H1 (cell line): ENCODE results near the gene SMAP2. TPM values are rescaled to one million over a fixed set of nuclear protein-coding genes. Genes with fewer than 3 reads are reported as not detected.

ENCODE experiments used
- CTCF ChIA-PET: fragments of 300-600 bp; sonication (Branson Sonifier 250); formaldehyde crosslinking; loops from one replicate; lab custom pipeline; 2021; ENCODE audit not compliant: partially characterized antibody; lab: Charles Lee
- POLR2A ChIA-PET: fragments of 300-600 bp; sonication (Branson Sonifier 250); formaldehyde crosslinking; loops from one replicate; lab custom pipeline; 2021; ENCODE audit warnings: inconsistent platforms; ENCODE audit not compliant: partially characterized antibody; lab: Charles Lee
- DNase-seq, 2 experiments: peaks; one replicate each; pipeline versions ENCODE4 v3.0.0 to v3.0.0-alpha.2; 2010 to 2022; ENCODE audit warnings: low spot score in 2 of 2, low read depth in 1 of 2, mixed read lengths in 1 of 2
- FAIRE-seq: peaks from 2 replicates; lab custom pipeline; 2011; peaks lifted over from hg19 to GRCh38; lab: Jason Lieb, UNC
- H2AFZ ChIP-seq: 2 replicates; pipeline ENCODE4 v1.8.1; 2012; ENCODE audit warnings: low read length, inconsistent platforms
- H2AK5ac ChIP-seq: 2 replicates; pipeline ENCODE4 v1.6.1; 2013; ENCODE audit warnings: low read depth, low read length
- H2BK120ac ChIP-seq: replicated peaks from 2 replicates; pipeline ENCODE3; 2013; ENCODE audit warnings: low read depth, low read length, inconsistent platforms
- H2BK12ac ChIP-seq: 2 replicates; pipeline ENCODE4 v1.6.1; 2013; ENCODE audit warnings: low read depth, low read length
- H2BK15ac ChIP-seq: 2 replicates; pipeline ENCODE4 v1.6.1; 2013; ENCODE audit warnings: low read length
- H2BK20ac ChIP-seq: 2 replicates; pipeline ENCODE4 v1.6.1; 2013; ENCODE audit warnings: low read length
- H2BK5ac ChIP-seq: 2 replicates; pipeline ENCODE4 v1.6.1; 2013; ENCODE audit warnings: low read depth, low read length
- H3K14ac ChIP-seq: 2 replicates; pipeline ENCODE4 v1.6.1; 2013; ENCODE audit warnings: inconsistent platforms; ENCODE audit not compliant: insufficient read length
- H3K18ac ChIP-seq: 2 replicates; pipeline ENCODE4 v1.6.1; 2013; ENCODE audit warnings: low read length; ENCODE audit errors: extremely low read depth
- H3K23ac ChIP-seq: 2 replicates; pipeline ENCODE4 v1.6.1; 2013; ENCODE audit warnings: inconsistent platforms; ENCODE audit not compliant: insufficient read length
- H3K23me2 ChIP-seq: 2 replicates; pipeline ENCODE4 v1.6.1; 2013; ENCODE audit warnings: low read depth, low read length
- H3K27ac ChIP-seq: 2 replicates; pipeline ENCODE4 v1.6.1; 2011; ENCODE audit warnings: low read depth, low read length, inconsistent platforms
- H3K27me3 ChIP-seq, 4 experiments: replicated peaks in 1 of 4; 1 replicate in 1 of 4; 2 replicates in 3 of 4; pipeline versions ENCODE4 v1.6.1 to v1.8.1; 2011 to 2013; ENCODE audit warnings: low read length in 3 of 4, mild to moderate bottlenecking in 3 of 4, inconsistent platforms in 2 of 4, mixed read lengths in 2 of 4, moderate library complexity in 1 of 4; ENCODE audit not compliant: control insufficient read depth in 3 of 4, insufficient read depth in 3 of 4; ENCODE audit errors: extremely low read depth in 1 of 4
- H3K36me3 ChIP-seq, 4 experiments: 2 replicates each; pipeline versions ENCODE4 v1.6.1 to v1.8.1; 2011 to 2013; ENCODE audit warnings: mild to moderate bottlenecking in 4 of 4, low read length in 3 of 4, moderate library complexity in 2 of 4, control low read depth in 1 of 4, inconsistent platforms in 1 of 4; ENCODE audit not compliant: insufficient read depth in 4 of 4, control insufficient read depth in 2 of 4
- H3K4ac ChIP-seq: replicated peaks from 2 replicates; pipeline ENCODE3; 2013; ENCODE audit warnings: low read length, low read depth, mixed read lengths, inconsistent platforms; ENCODE audit not compliant: insufficient read length
- H3K4me1 ChIP-seq, 4 experiments: replicated peaks in 1 of 4; 1 replicate in 1 of 4; 2 replicates in 3 of 4; pipeline versions ENCODE4 v1.6.1 to v1.8.1; 2011 to 2013; ENCODE audit warnings: low read length in 3 of 4, inconsistent platforms in 2 of 4, mixed read lengths in 1 of 4; ENCODE audit not compliant: insufficient read depth in 4 of 4, control insufficient read depth in 3 of 4
- H3K4me2 ChIP-seq, 2 experiments: 2 replicates each; pipeline versions ENCODE4 v1.6.1 to v1.8.1; 2011 to 2013; ENCODE audit warnings: low read depth in 2 of 2, low read length in 2 of 2, control low read depth in 1 of 2, inconsistent platforms in 1 of 2, mild to moderate bottlenecking in 1 of 2; ENCODE audit not compliant: insufficient read depth in 1 of 2
- H3K4me3 ChIP-seq, 4 experiments: fragments of 200-600, 300-600 bp in 1 of 4; sonication (generic), shearing (Covaris generic), sonication (Bioruptor Twin) in 1 of 4; 2 replicates each; pipeline versions ENCODE4 v1.5.1 to v1.8.1; 2011 to 2016; ENCODE audit warnings: low read length in 4 of 4, low read depth in 3 of 4, control low read depth in 2 of 4, inconsistent platforms in 2 of 4, mild to moderate bottlenecking in 2 of 4, mixed read lengths in 1 of 4, moderate library complexity in 1 of 4; ENCODE audit not compliant: insufficient read depth in 2 of 4; ENCODE audit errors: extremely low read depth in 1 of 4
- H3K56ac ChIP-seq: replicated peaks from 2 replicates; pipeline ENCODE3; 2013; ENCODE audit warnings: low read depth, mild to moderate bottlenecking, mixed read lengths, low read length, inconsistent platforms; ENCODE audit not compliant: insufficient read length
- H3K79me1 ChIP-seq: 2 replicates; pipeline ENCODE4 v1.6.1; 2013; ENCODE audit warnings: low read depth, low read length, control low read depth
- H3K79me2 ChIP-seq, 2 experiments: 2 replicates each; pipeline versions ENCODE4 v1.6.1 to v1.8.1; 2012 to 2013; ENCODE audit warnings: low read length in 2 of 2, mild to moderate bottlenecking in 2 of 2, inconsistent platforms in 1 of 2; ENCODE audit not compliant: insufficient read depth in 2 of 2, control insufficient read depth in 1 of 2
- H3K9ac ChIP-seq, 4 experiments: replicated peaks in 1 of 4; 1 replicate in 1 of 4; 2 replicates in 3 of 4; pipeline versions ENCODE4 v1.6.1 to v1.8.1; 2011 to 2013; ENCODE audit warnings: low read depth in 3 of 4, low read length in 3 of 4, control low read depth in 2 of 4, mild to moderate bottlenecking in 2 of 4, moderate library complexity in 2 of 4, inconsistent platforms in 1 of 4; ENCODE audit errors: extremely low read depth in 1 of 4
- H3K9me3 ChIP-seq, 2 experiments: 2 replicates each; pipeline versions ENCODE4 v1.6.1 to v1.8.1; 2012 to 2013; ENCODE audit warnings: mild to moderate bottlenecking in 2 of 2, moderate library complexity in 2 of 2, control low read depth in 1 of 2, inconsistent platforms in 1 of 2, low read depth in 1 of 2, low read length in 1 of 2, mixed read lengths in 1 of 2; ENCODE audit not compliant: insufficient read depth in 2 of 2
- H4K20me1 ChIP-seq, 2 experiments: replicated peaks in 1 of 2; 2 replicates each; pipeline versions ENCODE3 to v1.8.1; 2011 to 2013; ENCODE audit warnings: inconsistent platforms in 2 of 2, low read length in 2 of 2, mild to moderate bottlenecking in 1 of 2; ENCODE audit not compliant: insufficient read depth in 2 of 2, control insufficient read depth in 1 of 2
- H4K5ac ChIP-seq: 2 replicates; pipeline ENCODE4 v1.6.1; 2013; ENCODE audit warnings: low read length, low read depth, mixed read lengths, inconsistent platforms; ENCODE audit not compliant: insufficient read length
- H4K8ac ChIP-seq: 2 replicates; pipeline ENCODE4 v1.8.0; 2013; ENCODE audit warnings: mild to moderate bottlenecking, moderate library complexity, low read length, inconsistent platforms; ENCODE audit not compliant: insufficient read depth; ENCODE audit errors: extremely low read depth
- H4K91ac ChIP-seq: replicated peaks from 2 replicates; pipeline ENCODE3; 2013; ENCODE audit warnings: low read length, mixed read lengths, inconsistent platforms; ENCODE audit not compliant: insufficient read length
- BACH1 ChIP-seq: IDR thresholded peaks from 2 replicates; pipeline ENCODE4 v1.6.1; 2012; ENCODE audit warnings: low read length, improper control_type of control experiment
- CTBP2 ChIP-seq: IDR thresholded peaks from 2 replicates; pipeline ENCODE4 v1.7.0; 2011; ENCODE audit warnings: borderline replicate concordance, mild to moderate bottlenecking, moderate library complexity, mixed read lengths, low read length; ENCODE audit not compliant: insufficient read depth, insufficient read length
- HDAC2 ChIP-seq, 2 experiments: fragments of 300-600 bp in 1 of 2; sonication (generic) in 1 of 2; IDR thresholded peaks; 2 replicates each; pipeline ENCODE4 v1.6.1; 2011 to 2012; ENCODE audit warnings: low read depth in 2 of 2, low read length in 2 of 2, mild to moderate bottlenecking in 2 of 2, moderate library complexity in 2 of 2, borderline replicate concordance in 1 of 2, inconsistent platforms in 1 of 2
- KDM5A ChIP-seq: fragments of 200-600 bp; IDR thresholded peaks from 2 replicates; pipeline ENCODE4 v1.7.1; 2012; ENCODE audit warnings: mild to moderate bottlenecking, low read length, inconsistent platforms, mixed read lengths
- SAP30 ChIP-seq: fragments of 300-600 bp; sonication (generic); IDR thresholded peaks from 2 replicates; pipeline ENCODE4 v1.7.1; 2012; ENCODE audit warnings: low read length, moderate library complexity, mild to moderate bottlenecking, inconsistent platforms; ENCODE audit not compliant: insufficient read depth, insufficient replicate concordance
- USF2 ChIP-seq: IDR thresholded peaks from 2 replicates; pipeline ENCODE4 v1.6.1; 2011; ENCODE audit warnings: low read length, improper control_type of control experiment
- WGBS, 2 experiments: shearing (Covaris generic) in 1 of 2; methylation state at CpG; one replicate each; pipeline versions ENCODE4 v1.1.6 to v1.1.7; 2013 to 2015; ENCODE audit warnings: low lambda C conversion rate in 2 of 2, mixed read lengths in 2 of 2, inconsistent platforms in 1 of 2, low coverage in 1 of 2, missing lambda C conversion rate in 1 of 2; ENCODE audit not compliant: insufficient replicate concordance in 2 of 2, insufficient coverage in 1 of 2, insufficient read length in 1 of 2; ENCODE audit errors: extremely low coverage in 1 of 2, missing lambda C conversion rate in 1 of 2; 5-methylcytosine and 5-hydroxymethylcytosine counted together
- polyA plus RNA-seq, 7 experiments: library from polyadenylated mRNA; depleted of rRNA in 3 of 7; stranded (reverse) in 5 of 7; unstranded in 2 of 7; fragments of >200 nt in 5 of 7; fragments of 200-250 nt in 2 of 7; gene quantifications; 1 replicate in 5 of 7; 2 replicates in 1 of 7; 4 replicates in 1 of 7; pipeline versions ENCODE4 v1.2.1 to v1.2.3, GENCODE V29; 2011 to 2013; ENCODE audit warnings: missing spikeins in 2 of 7, mixed read lengths in 2 of 7
- total RNA-seq: library from RNA; stranded (reverse); fragmentation: NEBNext Ultra II Directional; extraction: Animal tissue kit (Norgen Biotek cat#: 25700); gene quantifications from 2 replicates; pipeline ENCODE4 v1.2.1, GENCODE V29; 2021
- TF ChIP-seq, protein P1 (sequence below), 3 experiments: IDR thresholded peaks; 1 replicate in 2 of 3; 2 replicates in 1 of 3; pipeline versions ENCODE4 v1.5.1 to v1.6.1; 2011; ENCODE audit warnings: low read length in 3 of 3, mild to moderate bottlenecking in 3 of 3, inconsistent platforms in 2 of 3, low read depth in 1 of 3, moderate library complexity in 1 of 3; ENCODE audit not compliant: insufficient read depth in 1 of 3; ENCODE audit errors: control extremely low read depth in 1 of 3

Gene SMAP2
- total and polyA plus RNA-seq, 2 of the 8 experiments (the other 6 are each of a cell fraction or from before 2014, with no cell fraction given): 4.3 to 5.5 TPM

- CTCF ChIA-PET: interaction anchor here (1.5 to 1.9 kb wide), 2 partner anchors 14 to 51 kb away, joined by 5 to 8 read pairs; no protein-coding TSS in a partner anchor
- TF ChIP-seq USF2 (no peak), SAP30 (no peak), HDAC2 (IDR thresholded peaks at IDR 0.05; ENCODE audit: borderline replicate concordance in 1 of 2, low read depth in 2 of 2, low read length in 2 of 2) (no peak), BACH1 (no peak), KDM5A (no peak), CTBP2 (no peak)
- TF ChIP-seq, protein P1, sequence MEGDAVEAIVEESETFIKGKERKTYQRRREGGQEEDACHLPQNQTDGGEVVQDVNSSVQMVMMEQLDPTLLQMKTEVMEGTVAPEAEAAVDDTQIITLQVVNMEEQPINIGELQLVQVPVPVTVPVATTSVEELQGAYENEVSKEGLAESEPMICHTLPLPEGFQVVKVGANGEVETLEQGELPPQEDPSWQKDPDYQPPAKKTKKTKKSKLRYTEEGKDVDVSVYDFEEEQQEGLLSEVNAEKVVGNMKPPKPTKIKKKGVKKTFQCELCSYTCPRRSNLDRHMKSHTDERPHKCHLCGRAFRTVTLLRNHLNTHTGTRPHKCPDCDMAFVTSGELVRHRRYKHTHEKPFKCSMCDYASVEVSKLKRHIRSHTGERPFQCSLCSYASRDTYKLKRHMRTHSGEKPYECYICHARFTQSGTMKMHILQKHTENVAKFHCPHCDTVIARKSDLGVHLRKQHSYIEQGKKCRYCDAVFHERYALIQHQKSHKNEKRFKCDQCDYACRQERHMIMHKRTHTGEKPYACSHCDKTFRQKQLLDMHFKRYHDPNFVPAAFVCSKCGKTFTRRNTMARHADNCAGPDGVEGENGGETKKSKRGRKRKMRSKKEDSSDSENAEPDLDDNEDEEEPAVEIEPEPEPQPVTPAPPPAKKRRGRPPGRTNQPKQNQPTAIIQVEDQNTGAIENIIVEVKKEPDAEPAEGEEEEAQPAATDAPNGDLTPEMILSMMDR (IDR thresholded peaks at IDR 0.05; ENCODE audit: control extremely low read depth in 1 of 3, insufficient read depth in 1 of 3, low read depth in 1 of 3, low read length in 3 of 3): no peak
- POLR2A ChIA-PET: no interaction called here
- Histone ChIP-seq H4K20me1 (no peaks in the 10 kb centered on the region), H3K27ac (no peak overlapping the region), H2BK15ac (no peak overlapping the region), H3K23ac (no peak overlapping the region), H2BK5ac (no peak overlapping the region), H3K23me2 (no peaks in the 10 kb centered on the region), H3K18ac (no peak overlapping the region), H3K9ac (no peak overlapping the region; a peak in 1 of 7 replicates), H3K36me3 (no peaks in the 10 kb centered on the region), H3K4me1 (peaks cover 0 to 2% (median 0%) of the 10 kb centered on the region in 4 experiments; a peak in 1 of 7 replicates), H3K4me3 (no peak overlapping the region), H3K4me2 (no peak overlapping the region; a peak in 1 of 4 replicates), H3K9me3 (no peaks in the 10 kb centered on the region), H2BK20ac (no peak overlapping the region), H3K14ac (no peak overlapping the region), H2BK12ac (no peak overlapping the region), H3K79me1 (no peaks in the 10 kb centered on the region; the same call in 1 of the 2 replicates), H3K56ac (no peak overlapping the region), H2BK120ac (no peak overlapping the region), H4K5ac (no peak overlapping the region), H3K79me2 (no peaks in the 10 kb centered on the region), H2AK5ac (no peak overlapping the region), H2AFZ (no peak overlapping the region), H4K8ac (no peak overlapping the region), H3K4ac (no peak overlapping the region), H4K91ac (no peak overlapping the region), H3K27me3 (no peaks in the 10 kb centered on the region)
- DNase-seq: no peak
- 86% methylated on average over 3 of the region's 3 CpGs; no CpG with 5 or more reads in 1 of the 2 experiments for WGBS, 2 experiments
- no peak for FAIRE-seq
Measured at GRCh38 chr1:40389322-40389803, 15.8 kb downstream of the SMAP2 start.
